Astrocyte of the cerebellum (primary cell): Measurements from ENCODE around the gene TXLNG.

Source experiments
- DNase-seq: peaks from one replicate; pipeline ENCODE4 v3.0.0-alpha.2; 2011; ENCODE audit warnings: low read depth
- H3K4me3 ChIP-seq: 2 replicates; pipeline ENCODE4 v1.5.1; 2011; ENCODE audit warnings: mild to moderate bottlenecking, low read depth, low read length, moderate library complexity
- in situ Hi-C: cut with HindIII; loops from 2 replicates; pipeline ENCODE4 v1.10.0; 2017; ENCODE audit warnings: low sequenced_read_pairs
- TF ChIP-seq, protein P1 (sequence below): IDR thresholded peaks from 2 replicates; pipeline ENCODE4 v1.5.1; 2012; ENCODE audit warnings: low read length, low read depth, moderate library complexity, mild to moderate bottlenecking; ENCODE audit errors: missing control alignments

TXLNG gene

DNA sequence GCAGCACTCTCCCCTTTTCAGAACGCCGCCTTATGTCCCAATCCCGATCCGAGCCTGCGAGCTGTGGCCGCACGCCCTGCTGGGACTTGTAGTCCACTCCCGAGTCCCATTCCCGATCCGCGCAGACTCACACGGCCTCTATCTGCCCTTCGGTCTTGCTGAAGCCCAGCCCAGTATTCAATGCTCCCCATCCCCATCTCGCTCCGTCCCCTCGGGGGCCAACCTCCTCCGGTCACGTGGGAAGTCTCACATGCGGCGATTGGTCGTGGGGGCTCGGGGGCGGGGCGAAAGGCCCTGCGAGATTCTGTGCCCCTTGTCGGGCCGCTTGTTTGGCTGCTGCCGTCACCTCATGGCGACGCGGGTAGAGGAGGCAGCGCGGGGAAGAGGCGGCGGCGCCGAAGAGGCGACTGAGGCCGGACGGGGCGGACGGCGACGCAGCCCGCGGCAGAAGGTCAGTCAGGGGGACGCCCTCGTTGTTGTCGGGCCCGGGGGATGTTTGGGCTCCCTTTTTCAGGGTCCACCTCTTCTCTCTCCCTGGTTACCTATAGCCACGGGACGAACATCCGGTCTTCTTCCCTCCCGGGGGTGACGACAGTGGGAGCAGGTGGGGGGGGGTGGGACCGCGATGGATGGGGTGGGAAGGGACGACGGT, at the start of gene TXLNG:
Gene TXLNG, plus strand, starts transcription at position 328 of the 652 bp plus-strand sequence. Its CDS starts 22 bp downstream, at position 350.
- TF ChIP-seq, protein P1, sequence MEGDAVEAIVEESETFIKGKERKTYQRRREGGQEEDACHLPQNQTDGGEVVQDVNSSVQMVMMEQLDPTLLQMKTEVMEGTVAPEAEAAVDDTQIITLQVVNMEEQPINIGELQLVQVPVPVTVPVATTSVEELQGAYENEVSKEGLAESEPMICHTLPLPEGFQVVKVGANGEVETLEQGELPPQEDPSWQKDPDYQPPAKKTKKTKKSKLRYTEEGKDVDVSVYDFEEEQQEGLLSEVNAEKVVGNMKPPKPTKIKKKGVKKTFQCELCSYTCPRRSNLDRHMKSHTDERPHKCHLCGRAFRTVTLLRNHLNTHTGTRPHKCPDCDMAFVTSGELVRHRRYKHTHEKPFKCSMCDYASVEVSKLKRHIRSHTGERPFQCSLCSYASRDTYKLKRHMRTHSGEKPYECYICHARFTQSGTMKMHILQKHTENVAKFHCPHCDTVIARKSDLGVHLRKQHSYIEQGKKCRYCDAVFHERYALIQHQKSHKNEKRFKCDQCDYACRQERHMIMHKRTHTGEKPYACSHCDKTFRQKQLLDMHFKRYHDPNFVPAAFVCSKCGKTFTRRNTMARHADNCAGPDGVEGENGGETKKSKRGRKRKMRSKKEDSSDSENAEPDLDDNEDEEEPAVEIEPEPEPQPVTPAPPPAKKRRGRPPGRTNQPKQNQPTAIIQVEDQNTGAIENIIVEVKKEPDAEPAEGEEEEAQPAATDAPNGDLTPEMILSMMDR, result no peak
- peak; percentile 99 for DNase-seq
- H3K4me3 ChIP-seq, result peak within 1 kb of the TSS; percentile 59
- in situ Hi-C loops, result no loop called here

DNA sequence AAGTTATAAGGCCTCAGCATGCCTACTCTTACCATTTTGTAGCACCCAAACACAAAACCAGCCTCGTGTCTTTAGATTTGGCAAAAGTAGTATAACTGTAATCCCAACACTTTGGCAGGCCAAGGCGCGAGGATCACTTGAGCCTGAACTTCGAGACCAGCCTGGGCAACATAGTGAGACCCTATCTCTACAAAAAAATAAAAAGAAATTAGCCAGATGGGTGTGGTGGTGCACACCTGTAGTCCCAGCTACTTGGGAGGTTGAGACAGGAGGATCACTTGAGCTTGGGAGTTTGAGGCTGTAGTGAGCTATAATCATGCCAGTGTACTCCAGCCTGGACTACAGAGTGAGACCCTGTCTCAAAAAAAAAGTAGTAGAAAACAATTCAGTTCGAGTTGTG, 49.2 kb upstream of the TXLNG start:
- H3K4me3 ChIP-seq, result no peak overlapping the region
- in situ Hi-C loops, result no loop called here
- TF ChIP-seq, protein P1, result no peak
- no peak for DNase-seq

DNA sequence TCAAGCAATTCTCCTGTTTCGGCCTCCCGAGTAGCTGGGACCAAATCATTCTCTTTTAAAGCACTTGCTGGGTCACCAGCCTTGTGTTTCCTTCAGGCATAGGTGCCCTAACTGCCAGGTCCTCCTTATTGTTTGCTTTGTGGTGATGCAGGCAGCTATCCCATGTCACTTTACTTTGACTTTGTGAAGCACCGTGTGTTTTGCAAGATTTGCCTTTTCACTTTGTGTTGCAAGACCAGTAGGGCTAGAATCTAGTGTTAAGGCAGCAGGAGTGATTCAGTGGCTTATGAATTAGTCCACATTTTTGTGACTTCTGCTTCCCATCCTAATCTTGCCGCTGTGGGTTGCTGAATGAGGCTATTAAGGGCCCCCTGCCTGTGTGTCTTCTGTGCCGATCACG, 46.7 kb upstream of the TXLNG start:
- DNase-seq, result no peak
- in situ Hi-C loops, result no loop called here
- H3K4me3 ChIP-seq, result no peak overlapping the region
- TF ChIP-seq, protein P1, result no peak

DNA sequence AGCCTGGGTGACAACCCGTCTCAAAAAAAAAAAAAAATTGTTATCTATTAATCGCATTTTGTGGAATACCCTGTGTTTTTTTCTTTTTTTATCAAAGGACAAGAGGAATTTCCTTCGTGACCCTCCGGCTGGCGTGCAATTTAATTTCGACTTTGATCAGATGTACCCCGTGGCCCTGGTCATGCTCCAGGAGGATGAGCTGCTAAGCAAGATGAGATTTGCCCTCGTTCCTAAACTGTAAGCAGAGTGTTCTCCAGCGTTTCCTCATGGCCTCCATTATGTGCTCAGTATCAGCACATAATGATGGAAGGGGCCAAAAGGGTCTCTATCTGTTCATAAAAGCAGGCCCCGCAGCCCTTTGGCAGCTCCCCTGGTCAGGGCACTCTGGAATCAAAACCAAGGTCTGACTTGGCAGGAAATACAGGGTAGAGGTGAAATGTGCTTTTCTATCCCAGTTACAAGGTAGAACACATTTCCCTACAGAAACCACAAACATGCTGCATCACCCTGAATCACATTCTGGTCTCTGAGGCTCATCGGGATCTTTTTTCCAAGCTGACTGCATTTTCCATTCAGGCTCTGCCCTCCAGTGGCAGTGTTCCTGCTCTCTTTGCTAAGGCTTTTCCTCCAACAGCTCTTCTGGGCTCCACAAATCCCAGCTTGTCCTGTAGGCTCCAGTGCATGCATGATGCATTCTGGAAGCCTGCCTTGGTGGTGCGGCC, 42.5 kb upstream of the TXLNG start:
- in situ Hi-C loops, result no loop called here
- H3K4me3 ChIP-seq, result no peak overlapping the region
- TF ChIP-seq, protein P1, result peak; percentile 71
- peak; percentile 86 for DNase-seq

DNA sequence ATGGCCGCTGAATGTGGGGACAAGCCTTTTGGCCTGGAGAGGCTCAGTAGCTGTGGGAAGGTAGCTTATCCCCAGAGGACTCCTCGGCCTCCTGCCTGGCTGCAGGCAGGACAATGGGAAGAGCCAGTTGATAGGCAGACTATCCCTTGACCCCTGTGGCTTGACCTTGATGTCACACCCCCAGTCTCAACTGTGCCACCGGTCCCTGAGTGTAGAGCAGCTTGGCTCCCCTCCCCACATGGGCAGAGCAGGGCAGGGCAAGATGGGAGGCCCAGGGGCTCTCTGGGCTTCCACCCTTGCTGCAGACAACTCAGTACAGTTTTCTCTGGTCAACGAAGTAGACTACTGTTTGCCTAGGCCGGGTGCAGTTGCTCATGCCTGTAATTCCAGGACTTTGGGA, 41.2 kb upstream of the TXLNG start:
- DNase-seq, result no peak
- TF ChIP-seq, protein P1, result no peak
- H3K4me3 ChIP-seq, result no peak overlapping the region
- in situ Hi-C loops, result no loop called here

DNA sequence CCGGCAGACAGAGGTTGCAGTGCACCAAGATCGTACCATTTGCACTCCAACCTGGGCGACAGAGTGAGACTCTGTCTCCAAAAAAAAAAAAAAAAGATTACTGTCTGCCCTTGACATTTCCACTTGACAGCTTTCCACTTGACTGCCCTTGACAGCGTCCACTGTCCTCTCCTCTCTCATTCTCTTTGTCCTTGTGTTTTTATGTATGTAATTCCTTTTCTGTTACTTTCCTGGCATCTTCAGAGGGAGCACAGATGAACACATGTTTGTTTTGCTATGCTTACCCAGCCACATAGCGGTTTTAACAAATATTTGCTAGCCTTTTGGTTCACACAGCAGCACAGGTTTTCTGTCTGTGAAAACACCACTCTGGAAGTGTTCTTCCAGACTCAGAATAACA, 40.6 kb upstream of the TXLNG start:
- DNase-seq, result no peak
- in situ Hi-C loops, result no loop called here
- H3K4me3 ChIP-seq, result no peak overlapping the region
- TF ChIP-seq, protein P1, result no peak
